Activated effector memory CD4-positive, alpha-beta T cell treated with anti-CD3 and anti-CD28 coated beads, Interleukin-2, amount 50 U/mL, for 16 hours (primary cell): Measurements from ENCODE around the gene ANKHD1.
A peak's percentile ranks its signal among the peaks of the same experiment; 100 is the strongest.

Experiments used
- DNase-seq: peaks from one replicate; pipeline ENCODE4 v3.0.0-alpha.2; 2020

Gene ANKHD1, protein sequence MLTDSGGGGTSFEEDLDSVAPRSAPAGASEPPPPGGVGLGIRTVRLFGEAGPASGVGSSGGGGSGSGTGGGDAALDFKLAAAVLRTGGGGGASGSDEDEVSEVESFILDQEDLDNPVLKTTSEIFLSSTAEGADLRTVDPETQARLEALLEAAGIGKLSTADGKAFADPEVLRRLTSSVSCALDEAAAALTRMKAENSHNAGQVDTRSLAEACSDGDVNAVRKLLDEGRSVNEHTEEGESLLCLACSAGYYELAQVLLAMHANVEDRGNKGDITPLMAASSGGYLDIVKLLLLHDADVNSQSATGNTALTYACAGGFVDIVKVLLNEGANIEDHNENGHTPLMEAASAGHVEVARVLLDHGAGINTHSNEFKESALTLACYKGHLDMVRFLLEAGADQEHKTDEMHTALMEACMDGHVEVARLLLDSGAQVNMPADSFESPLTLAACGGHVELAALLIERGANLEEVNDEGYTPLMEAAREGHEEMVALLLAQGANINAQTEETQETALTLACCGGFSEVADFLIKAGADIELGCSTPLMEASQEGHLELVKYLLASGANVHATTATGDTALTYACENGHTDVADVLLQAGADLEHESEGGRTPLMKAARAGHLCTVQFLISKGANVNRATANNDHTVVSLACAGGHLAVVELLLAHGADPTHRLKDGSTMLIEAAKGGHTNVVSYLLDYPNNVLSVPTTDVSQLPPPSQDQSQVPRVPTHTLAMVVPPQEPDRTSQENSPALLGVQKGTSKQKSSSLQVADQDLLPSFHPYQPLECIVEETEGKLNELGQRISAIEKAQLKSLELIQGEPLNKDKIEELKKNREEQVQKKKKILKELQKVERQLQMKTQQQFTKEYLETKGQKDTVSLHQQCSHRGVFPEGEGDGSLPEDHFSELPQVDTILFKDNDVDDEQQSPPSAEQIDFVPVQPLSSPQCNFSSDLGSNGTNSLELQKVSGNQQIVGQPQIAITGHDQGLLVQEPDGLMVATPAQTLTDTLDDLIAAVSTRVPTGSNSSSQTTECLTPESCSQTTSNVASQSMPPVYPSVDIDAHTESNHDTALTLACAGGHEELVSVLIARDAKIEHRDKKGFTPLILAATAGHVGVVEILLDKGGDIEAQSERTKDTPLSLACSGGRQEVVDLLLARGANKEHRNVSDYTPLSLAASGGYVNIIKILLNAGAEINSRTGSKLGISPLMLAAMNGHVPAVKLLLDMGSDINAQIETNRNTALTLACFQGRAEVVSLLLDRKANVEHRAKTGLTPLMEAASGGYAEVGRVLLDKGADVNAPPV (N-terminal part only)

DNA sequence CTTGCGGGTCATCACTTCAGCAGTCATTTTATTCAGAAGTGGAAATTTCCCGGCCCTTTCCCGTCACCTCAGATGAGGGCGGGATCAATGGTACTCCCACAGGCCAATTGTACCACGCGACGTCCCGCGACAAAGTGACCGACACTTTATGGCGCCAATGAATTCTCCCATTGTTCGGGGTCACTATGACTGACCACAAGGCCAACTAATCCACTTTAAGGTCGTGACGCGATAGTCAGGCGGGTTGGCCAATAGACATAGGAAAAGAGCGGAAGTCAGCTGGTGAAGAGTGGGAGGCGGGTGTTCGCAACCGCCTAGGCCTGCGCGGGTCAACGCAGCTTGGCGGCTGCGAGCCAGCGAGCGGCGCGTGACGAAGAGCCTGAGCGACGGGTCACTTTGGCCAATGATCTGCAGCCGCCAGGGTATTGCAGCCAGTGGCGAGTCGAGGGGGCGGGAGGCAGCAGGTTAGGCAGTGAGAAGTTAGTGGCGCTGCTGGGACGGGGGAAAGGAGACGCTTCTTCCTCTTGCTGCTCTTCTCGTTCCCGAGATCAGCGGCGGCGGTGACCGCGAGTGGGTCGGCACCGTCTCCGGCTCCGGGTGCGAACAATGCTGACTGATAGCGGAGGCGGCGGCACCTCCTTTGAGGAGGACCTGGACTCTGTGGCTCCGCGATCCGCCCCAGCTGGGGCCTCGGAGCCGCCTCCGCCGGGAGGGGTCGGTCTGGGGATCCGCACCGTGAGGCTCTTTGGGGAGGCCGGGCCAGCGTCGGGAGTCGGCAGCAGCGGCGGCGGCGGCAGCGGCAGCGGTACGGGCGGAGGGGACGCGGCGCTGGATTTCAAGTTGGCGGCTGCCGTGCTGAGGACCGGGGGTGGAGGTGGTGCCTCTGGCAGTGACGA is at the start of gene ANKHD1:
ANKHD1 (plus strand) TSS at position 472 of the 896 bp plus-strand sequence; CDS start at position 607, 135 bp downstream.
- peak; percentile 98 for DNase-seq

DNA sequence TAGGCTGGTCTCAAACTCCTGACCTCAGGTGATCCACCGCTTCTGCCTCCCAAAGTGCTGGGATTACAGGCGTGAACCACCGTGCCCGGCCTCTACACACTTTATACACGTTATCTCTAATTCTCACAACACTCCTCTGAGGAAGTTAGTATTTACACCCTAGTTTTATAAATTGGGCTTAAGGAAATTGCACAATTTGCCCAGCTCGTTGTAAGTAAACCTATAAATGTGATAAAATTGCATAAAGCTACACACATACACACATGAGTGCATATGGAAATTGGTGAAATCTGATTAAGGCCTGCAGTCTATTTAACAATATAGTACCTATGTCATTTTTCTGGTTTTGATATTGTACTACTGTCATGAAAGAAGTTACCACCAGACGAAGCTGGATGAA is 46.1 kb upstream of the ANKHD1 start:
- no peak for DNase-seq

DNA sequence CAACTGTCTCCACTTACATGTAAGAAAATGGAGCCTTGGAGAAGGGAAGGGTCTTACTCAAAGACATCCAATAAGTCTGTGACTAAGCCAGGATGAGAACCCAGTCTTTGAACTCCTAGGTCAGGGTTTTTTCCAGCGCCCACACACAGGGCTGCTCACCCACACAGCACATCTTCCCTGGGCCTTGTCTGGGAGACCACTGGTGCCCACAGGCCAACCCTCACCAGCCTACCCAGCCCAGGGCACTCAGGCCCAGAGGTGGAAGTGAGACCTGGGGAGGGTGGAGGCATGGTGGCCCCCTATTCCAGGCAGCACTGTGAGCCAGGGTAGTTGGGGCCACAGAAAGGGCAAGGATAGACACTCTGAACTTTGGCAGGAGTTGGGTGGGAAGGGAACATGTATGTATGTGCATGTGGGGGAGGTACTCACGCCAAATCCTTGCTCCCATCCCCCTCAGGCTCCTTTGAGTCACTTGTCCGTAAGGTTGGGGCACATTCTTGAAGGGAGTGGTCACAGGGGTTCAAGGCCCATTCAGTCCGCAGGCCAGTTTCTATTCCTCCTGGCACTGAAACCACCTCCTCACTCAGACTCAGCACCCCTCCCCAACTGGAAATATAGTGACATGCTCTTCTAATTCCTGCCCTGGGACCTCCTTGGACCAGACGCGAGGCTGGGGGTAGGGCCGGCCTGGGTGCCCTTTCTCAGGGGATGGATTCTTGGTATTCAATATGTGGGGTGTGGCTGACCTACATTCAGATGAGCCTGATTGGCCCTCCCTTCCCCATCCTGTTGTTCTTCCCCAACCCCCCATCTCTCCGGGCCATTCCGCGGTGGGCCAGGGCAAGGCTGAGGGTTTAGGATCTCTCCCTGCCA is 44.5 kb upstream of the ANKHD1 start:
- peak; percentile 38 for DNase-seq

DNA sequence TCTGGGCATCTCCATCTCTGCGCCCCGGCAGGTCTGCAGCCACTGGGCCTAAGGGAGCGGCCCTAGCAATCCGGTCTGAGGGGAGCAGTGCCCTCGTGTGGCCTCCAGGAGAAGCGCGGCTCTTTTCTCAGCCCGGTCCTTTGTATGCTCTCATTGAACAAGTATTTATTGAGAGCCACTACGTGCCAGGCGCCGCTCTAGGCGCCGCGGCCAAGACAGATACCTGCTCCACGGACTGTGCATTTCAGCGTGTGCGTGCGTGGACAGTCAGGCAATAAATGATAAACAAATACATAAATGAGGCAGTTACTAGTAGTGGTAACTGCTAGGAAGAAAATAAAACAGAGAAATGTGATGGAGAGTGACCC is 43.9 kb upstream of the ANKHD1 start:
- peak; percentile 90 for DNase-seq

DNA sequence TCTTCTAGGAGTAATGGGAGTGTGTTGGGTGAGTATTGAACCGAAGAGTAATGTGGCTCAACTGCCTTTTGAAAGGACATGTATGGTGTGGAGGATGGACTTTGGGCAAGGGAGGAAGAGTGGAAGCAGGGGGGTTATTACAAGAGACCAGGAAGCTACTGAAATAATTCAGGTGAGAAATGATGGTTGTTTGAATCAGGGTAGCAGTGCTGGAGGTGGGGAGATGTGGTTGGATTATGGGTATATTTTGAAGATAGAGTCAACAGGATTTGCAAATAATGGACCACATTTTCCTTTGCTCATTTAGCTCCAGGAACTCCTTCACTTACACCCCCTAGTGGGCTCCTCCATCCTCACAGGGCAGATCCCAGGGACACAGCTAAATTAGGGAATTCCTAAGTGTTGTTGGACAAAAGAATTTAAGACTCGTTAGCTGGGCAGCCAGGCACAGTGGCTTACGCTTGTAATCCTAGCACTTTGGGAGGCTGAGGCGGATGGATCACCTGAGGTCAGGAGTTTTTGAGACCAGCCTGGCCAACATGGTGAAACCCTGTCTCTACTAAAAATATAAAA is 42.8 kb upstream of the ANKHD1 start:
- no peak for DNase-seq

DNA sequence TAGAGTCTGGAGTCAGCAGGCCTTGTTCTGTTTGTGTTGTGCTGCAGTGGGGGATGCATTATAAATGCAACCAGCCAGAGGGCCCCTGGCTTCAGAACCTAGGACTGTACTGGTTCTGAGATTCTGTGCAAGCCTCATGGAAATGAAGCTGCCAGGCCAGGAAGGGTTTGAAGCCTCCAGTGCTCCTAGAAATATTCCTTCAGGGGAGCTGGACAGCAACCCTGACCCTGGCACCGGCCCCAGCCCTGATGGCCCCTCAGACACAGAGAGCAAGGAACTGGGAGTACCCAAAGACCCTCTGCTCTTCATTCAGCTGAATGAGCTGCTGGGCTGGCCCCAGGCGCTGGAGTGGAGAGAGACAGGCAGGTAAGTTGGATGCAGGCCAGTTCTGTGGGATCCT is 41.5 kb upstream of the ANKHD1 start, which contains the start of gene SLC4A9:
SLC4A9 (plus strand) TSS at position 94 of the 400 bp plus-strand sequence; CDS start at position 137, 43 bp downstream.
- DNase-seq, result no peak

DNA sequence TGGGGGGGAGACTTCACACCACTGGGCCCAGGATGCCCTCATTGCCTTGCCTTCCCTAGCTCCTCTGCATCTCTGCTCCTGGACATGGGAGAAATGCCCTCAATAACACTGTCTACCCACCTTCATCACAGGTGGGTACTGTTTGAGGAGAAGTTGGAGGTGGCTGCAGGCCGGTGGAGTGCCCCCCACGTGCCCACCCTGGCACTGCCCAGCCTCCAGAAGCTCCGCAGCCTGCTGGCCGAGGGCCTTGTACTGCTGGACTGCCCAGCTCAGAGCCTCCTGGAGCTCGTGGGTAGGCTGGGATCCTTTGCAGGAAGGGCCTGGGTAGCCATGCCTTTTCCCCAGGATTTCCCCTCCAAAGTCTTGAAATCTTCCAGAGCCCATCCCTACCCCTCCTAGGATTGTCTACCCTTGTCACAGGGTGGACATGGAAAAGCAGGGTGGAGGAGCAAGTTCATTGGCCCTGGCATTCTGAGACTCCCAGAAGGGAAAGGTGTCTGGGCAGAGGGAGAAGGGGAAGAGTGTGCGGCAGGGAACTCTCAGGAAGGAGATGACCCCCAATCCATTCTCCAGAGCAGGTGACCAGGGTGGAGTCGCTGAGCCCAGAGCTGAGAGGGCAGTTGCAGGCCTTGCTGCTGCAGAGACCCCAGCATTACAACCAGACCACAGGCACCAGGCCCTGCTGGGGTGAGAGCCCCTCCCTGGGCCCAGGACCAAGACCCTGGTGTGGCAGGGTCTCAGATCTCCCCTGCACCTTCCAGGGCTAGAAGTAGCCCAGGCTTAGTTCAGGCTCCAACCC is 40.8 kb upstream of the ANKHD1 start:
- no peak for DNase-seq

DNA sequence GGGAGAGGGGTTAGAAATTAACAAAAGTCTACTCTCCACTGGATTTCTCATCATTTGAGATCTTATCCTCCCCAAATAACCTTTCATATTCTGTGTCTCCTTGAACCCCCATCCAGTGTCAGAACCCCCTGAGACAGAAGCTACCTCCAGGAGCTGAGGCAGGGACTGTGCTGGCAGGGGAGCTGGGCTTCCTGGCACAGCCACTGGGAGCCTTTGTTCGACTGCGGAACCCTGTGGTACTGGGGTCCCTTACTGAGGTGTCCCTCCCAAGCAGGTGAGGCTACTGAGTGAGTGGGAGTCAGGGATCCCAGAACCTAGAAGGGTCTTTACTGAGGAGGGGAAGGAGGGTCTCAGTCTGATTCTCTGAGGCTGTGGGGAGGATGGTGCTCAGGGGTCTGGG is 39.7 kb upstream of the ANKHD1 start:
- no peak for DNase-seq

DNA sequence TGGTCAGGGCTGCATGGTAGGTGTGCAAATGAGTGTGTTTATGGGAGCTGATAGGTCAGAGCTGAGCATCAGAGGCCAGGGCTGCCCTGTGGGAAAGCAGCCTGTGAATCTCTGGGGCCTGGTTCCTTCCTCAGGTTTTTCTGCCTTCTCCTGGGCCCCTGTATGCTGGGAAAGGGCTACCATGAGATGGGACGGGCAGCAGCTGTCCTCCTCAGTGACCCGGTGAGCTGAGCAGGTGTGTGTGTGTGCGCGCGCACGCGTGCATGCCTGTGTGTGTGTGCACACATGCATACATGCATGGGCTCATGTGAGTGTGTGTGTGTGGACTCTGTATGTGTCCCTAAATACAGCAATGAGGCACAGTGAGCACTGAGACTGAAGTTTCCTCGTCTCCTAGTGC is 39.3 kb upstream of the ANKHD1 start:
- no peak for DNase-seq

DNA sequence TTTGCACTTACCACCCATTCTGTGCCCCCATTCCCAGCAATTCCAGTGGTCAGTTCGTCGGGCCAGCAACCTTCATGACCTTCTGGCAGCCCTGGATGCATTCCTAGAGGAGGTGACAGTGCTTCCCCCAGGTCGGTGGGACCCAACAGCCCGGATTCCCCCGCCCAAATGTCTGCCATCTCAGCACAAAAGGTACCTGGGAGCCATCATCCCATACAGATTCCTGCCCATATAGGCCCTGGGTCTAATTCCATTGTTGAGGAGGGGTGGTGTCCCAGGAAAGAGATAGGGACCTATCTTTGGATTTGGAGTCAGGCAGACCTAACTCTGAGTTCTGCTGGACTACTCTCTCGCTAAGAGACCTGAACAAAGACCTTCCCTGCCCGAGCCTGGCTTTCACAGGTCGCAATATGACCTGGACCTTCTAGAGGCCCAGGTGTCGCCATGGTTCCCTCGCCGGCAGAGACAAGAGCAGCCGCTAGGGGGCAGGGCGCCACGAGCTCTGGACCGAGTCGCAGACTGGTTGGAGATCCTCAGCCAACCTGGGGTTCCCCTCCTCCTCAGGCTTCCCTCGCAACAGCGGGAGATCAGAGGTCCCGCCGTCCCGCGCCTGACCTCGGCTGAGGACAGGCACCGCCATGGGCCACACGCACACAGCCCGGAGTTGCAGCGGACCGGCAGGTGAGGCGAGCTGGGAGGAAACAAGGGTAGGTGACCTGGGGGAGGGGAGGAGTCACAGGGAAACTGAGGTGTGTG is 38.6 kb upstream of the ANKHD1 start:
- peak; percentile 94 for DNase-seq

DNA sequence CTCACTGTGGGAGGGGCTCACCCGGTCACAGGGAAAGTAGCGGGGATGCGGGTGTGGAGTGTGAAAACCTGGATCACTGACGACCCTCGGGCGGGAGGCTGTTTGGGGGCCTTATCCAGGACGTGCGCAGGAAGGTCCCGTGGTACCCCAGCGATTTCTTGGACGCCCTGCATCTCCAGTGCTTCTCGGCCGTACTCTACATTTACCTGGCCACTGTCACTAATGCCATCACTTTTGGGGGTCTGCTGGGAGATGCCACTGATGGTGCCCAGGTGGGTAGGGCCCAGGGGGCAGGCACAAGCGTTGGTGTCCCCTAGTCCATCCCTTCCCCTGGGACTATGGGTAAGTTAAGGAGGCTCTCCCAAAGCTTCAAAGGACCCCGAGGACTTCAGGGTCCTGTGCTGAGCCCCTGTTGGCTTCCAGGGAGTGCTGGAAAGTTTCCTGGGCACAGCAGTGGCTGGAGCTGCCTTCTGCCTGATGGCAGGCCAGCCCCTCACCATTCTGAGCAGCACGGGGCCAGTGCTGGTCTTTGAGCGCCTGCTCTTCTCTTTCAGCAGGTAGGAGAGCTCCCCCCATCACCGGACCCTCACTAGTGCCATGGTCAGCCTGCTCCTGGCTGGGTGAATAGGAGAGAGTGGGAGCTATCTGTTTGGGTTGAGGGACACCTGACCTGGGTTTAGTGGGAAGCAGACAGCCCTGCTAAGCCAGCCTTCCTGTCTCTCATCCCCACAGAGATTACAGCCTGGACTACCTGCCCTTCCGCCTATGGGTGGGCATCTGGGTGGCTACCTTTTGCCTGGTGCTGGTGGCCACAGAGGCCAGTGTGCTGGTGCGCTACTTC is 37.8 kb upstream of the ANKHD1 start:
- DNase-seq, result no peak

DNA sequence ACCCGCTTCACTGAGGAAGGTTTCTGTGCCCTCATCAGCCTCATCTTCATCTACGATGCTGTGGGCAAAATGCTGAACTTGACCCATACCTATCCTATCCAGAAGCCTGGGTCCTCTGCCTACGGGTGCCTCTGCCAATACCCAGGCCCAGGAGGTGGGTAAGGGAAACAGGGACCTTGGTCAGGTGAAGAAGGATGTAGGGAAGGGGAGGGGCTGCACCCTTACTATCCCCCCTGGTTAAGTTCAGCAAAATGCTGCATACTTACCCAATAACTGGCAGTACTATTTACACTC is 37.2 kb upstream of the ANKHD1 start:
- DNase-seq, result no peak

DNA sequence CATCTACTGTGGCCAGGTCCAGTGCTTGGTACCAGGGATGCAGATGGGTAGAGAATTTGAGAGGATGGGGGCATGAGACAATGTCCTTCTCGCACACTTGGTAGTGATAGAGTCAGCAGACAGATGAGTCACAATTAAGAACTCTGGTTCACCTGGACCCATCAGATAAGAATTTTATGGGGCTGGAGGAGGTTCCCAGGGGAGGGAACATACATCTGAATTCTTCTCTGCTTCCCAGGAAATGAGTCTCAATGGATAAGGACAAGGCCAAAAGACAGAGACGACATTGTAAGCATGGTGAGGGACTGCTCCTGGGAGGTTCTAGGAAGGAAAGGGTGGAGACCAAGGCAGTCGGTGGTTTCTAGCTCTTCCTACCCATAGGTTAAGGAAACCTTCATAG is 36.4 kb upstream of the ANKHD1 start:
- no peak for DNase-seq

DNA sequence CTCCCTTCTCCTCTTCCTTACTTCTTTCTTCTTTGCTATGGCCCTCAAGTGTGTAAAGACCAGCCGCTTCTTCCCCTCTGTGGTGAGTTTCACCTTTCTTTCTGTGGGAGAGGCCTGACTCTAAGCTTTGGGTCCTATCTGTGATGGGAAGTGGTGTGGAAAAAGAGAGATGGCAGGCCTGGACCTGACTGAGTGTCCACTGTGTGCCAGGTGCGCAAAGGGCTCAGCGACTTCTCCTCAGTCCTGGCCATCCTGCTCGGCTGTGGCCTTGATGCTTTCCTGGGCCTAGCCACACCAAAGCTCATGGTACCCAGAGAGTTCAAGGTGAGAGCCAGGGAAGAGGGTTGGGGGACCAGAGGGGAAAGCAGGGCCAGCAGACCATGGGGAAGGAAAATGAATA is 35.7 kb upstream of the ANKHD1 start:
- no peak for DNase-seq

DNA sequence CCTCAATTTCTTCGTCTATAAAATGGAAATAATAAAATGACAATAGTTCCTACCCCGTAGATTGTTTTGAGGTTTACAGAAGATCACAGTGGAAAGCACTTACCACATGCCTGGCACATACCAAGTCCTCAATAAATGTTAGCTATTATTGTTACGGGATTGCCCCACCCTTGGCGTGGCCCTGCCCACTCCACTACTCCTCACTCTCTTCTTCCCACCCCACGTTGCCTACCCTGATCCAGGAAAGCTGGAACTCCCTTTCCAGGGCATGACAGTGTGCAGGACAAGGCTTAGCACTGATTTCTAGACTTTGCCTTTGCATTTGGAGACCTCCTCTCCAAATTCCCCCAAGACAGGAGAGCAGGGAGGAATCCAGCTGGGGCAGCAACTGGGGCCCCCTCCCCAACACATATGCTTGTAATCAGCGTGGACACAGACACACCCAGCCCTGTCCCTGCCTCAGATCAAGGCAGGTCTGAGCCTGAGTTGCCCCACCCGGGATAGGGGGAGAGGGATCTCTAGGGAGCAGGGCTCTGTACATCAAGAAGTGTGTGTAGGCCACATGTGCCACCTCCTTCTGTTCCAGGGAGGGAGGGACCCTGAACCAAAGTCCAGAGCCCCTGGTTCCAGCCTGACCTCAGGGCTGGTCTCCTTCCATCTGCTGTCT is 34.9 kb upstream of the ANKHD1 start:
- no peak for DNase-seq

DNA sequence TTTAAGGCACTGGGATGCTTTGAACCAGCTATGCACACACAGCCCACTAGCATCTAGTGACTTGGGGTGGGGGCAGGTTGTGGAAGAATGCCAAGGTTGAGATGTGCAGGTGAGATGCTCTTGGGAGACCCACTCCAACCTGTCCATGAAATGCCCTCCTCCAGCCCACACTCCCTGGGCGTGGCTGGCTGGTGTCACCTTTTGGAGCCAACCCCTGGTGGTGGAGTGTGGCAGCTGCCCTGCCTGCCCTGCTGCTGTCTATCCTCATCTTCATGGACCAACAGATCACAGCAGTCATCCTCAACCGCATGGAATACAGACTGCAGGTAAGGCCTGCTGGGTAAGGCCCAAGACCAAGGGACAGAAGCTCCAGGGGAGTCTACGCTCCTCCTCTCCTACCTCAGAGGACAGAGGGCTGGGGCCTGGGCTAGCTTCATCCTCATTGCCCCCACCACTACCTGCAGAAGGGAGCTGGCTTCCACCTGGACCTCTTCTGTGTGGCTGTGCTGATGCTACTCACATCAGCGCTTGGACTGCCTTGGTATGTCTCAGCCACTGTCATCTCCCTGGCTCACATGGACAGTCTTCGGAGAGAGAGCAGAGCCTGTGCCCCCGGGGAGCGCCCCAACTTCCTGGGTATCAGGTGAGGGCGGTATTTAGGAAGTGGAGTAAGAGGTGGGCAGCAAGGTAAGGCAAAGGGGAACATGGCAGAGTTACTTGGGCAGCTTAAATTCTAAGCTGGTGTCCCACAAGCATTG is 34.2 kb upstream of the ANKHD1 start:
- DNase-seq, result no peak
